PFSK-1 (cell line): ENCODE results near the gene MAP4K4.

ENCODE experiments used
- FOXP2 ChIP-seq: optimal IDR thresholded peaks from 2 replicates; pipeline ENCODE3; 2011; ENCODE audit warnings: borderline replicate concordance, control low read depth, inconsistent platforms; ENCODE audit not compliant: insufficient read depth; ENCODE audit errors: extremely low read length, extremely low read depth
- POLR2AphosphoS5 ChIP-seq: IDR thresholded peaks from 2 replicates; pipeline ENCODE4 v1.6.1; 2012; ENCODE audit warnings: low read depth, mild to moderate bottlenecking, control low read depth, low read length, moderate library complexity
- SIN3A ChIP-seq: IDR thresholded peaks from 2 replicates; pipeline ENCODE4 v1.6.1; 2012; ENCODE audit warnings: mild to moderate bottlenecking, low read length, moderate library complexity, borderline replicate concordance; ENCODE audit not compliant: insufficient read depth
- TAF1 ChIP-seq: IDR thresholded peaks from 2 replicates; pipeline ENCODE4 v1.6.1; 2012; ENCODE audit warnings: low read length, control low read depth, borderline replicate concordance; ENCODE audit not compliant: insufficient read depth
- TF ChIP-seq, protein P1 (sequence below), 2 experiments: IDR thresholded peaks; 2 replicates each; pipeline versions ENCODE4 v1.6.1 to v1.8.0; 2011 to 2012; ENCODE audit warnings: low read depth in 2 of 2, low read length in 2 of 2, control low read depth in 1 of 2, inconsistent platforms in 1 of 2, mild to moderate bottlenecking in 1 of 2, moderate library complexity in 1 of 2; ENCODE audit not compliant: insufficient read depth in 1 of 2

Gene MAP4K4

DNA sequence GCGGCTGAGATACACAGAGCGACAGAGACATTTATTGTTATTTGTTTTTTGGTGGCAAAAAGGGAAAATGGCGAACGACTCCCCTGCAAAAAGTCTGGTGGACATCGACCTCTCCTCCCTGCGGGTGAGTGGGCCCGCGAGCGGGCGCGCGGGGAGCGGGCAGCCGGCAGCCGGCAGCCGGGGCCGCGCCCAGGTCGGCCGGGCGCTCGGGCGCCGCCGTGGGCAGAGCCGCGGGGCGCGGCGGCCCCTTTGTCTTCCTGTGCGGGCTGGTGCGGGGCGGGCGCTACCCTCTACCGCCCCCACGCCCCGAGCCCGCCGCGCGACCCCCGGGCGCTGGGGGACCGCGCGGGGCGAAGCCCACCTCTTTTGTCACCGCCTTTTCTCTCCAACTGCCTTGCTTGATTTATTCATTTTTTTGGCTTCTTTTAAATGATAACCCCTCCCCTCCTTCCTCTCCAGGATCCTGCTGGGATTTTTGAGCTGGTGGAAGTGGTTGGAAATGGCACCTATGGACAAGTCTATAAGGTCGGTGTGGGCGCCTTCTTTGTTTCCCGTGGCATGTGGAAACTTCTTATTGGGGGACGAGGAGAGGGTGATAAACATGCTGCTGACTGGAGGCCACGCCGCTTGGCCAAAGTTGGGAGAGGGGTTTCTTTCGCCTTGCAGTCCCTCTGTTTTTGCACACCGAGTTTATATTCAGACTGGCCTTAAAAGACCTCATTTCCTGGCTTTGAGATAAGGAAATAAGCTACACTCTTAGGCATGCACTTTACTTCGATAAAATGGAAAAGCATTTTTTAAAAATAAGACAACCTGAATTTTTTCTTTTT, 722 bp downstream of the MAP4K4 start:
- no peak for TF ChIP-seq POLR2AphosphoS5
- TF ChIP-seq SIN3A: 0 out of 2 replicates have a peak, but pooled peaks have one; percentile 32

DNA sequence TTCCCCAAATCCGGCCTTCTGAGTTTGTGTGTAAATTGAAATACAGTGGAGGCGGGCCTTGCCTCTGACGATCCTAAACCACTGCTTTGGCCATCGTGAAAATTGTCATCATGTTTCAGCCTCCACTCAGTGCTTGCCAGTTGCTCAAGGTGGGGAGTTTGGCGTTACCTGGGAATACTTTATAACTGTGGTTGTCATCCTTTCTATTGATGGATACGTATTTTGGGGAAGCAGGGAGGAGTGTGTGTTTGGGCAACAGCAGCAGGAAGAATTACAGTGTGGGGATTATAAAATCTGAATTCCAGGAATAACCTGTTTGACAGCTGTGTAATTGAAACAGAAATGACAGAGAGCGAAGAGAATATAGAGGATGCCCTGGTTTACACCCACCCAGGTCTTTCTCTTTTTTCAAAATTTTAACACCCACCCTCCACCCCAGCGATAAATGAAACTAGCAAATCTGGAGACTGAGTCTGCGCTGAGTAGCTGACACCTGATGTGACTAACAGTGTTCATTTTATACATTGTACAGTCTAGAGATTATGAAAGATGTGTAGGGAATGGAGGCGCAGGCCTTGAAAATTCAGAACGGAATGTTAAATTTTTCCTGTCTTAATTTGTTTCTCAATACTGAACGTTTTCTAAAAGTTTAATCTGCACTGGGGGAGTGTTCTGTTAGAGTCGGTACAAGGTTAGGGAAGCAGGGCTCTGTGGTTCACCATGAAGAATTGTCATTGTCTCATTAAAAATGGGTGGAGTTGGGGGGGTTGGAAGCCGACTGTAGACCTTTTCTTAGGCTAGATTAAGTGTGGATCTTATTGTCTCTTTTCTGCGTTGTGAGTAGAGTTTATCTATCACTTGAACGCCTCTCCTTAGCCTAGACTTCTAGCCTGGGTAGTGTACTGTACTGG, 1.6 kb downstream of the MAP4K4 start:
- TF ChIP-seq FOXP2: no peak
- TF ChIP-seq TAF1: no peak
- 0 out of 2 replicates have a peak, but pooled peaks have one; percentile 16 for TF ChIP-seq SIN3A

DNA sequence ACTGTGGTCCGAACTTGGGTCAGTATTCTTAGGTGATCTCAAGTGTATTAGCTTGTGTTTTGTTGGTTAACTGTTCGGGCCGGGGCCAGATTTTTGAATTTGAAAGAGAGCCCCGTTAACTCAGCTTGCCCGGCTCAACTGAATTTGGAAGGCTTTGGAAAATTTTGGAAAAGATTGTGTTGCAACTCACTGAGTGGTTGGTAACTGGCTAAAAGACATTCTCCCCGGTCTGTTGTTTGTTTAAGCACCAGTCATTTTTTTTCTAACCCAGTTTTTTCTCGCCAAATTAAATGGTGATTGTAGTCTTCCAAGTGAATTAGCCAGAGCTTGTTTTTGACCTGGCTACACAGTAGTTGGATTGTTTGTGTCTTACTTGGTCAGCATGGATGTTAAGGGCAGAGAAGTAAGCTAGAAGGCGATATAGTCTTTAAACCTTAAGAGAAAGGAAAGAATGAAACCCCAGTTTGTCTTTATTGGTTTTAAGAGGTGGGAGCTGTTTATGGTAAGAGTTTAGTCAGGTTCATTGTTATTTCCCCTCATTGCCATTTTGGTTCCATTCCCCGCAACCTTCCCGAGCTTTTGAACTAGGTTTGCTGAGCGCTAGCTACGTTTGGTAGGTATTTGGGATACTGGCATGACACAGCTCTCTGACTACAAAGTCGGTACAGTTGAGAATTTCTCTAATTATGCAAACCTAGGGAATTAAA, 2.4 kb downstream of the MAP4K4 start:
- TF ChIP-seq POLR2AphosphoS5 (no peak), SIN3A (peak; percentile 67; the same call in 1 of the 2 replicates), TAF1 (no peak), FOXP2 (no peak)
- TF ChIP-seq, protein P1, sequence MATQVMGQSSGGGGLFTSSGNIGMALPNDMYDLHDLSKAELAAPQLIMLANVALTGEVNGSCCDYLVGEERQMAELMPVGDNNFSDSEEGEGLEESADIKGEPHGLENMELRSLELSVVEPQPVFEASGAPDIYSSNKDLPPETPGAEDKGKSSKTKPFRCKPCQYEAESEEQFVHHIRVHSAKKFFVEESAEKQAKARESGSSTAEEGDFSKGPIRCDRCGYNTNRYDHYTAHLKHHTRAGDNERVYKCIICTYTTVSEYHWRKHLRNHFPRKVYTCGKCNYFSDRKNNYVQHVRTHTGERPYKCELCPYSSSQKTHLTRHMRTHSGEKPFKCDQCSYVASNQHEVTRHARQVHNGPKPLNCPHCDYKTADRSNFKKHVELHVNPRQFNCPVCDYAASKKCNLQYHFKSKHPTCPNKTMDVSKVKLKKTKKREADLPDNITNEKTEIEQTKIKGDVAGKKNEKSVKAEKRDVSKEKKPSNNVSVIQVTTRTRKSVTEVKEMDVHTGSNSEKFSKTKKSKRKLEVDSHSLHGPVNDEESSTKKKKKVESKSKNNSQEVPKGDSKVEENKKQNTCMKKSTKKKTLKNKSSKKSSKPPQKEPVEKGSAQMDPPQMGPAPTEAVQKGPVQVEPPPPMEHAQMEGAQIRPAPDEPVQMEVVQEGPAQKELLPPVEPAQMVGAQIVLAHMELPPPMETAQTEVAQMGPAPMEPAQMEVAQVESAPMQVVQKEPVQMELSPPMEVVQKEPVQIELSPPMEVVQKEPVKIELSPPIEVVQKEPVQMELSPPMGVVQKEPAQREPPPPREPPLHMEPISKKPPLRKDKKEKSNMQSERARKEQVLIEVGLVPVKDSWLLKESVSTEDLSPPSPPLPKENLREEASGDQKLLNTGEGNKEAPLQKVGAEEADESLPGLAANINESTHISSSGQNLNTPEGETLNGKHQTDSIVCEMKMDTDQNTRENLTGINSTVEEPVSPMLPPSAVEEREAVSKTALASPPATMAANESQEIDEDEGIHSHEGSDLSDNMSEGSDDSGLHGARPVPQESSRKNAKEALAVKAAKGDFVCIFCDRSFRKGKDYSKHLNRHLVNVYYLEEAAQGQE (IDR thresholded peaks at IDR 0.05; ENCODE audit: insufficient read depth in 1 of 2, low read depth in 2 of 2, low read length in 2 of 2): no peak

DNA sequence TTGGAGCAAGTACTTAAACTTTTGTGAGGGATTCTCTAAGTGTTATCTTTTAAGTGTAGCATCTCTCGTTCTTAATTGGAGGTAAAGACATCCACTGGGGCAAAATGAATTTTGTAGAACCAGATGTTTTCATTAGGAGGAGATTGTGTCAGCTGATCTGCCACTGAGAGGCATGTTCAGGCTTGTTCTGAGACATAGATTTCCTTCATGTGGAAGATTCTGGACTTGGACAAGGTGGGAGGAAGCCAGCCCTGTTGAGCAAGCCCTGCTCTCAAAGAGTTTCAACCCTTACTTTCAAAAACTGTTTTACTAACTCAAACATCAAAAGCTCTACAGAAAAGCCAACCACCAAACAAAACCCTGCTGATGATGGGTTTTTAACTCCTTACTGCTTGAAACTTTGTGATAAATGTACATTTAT, 6.5 kb downstream of the MAP4K4 start:
- TF ChIP-seq SIN3A: no peak
- no peak for TF ChIP-seq TAF1
- TF ChIP-seq POLR2AphosphoS5: no peak
- TF ChIP-seq, protein P1 (IDR thresholded peaks at IDR 0.05; ENCODE audit: insufficient read depth in 1 of 2, low read depth in 2 of 2, low read length in 2 of 2): no peak
- TF ChIP-seq FOXP2: no peak

DNA sequence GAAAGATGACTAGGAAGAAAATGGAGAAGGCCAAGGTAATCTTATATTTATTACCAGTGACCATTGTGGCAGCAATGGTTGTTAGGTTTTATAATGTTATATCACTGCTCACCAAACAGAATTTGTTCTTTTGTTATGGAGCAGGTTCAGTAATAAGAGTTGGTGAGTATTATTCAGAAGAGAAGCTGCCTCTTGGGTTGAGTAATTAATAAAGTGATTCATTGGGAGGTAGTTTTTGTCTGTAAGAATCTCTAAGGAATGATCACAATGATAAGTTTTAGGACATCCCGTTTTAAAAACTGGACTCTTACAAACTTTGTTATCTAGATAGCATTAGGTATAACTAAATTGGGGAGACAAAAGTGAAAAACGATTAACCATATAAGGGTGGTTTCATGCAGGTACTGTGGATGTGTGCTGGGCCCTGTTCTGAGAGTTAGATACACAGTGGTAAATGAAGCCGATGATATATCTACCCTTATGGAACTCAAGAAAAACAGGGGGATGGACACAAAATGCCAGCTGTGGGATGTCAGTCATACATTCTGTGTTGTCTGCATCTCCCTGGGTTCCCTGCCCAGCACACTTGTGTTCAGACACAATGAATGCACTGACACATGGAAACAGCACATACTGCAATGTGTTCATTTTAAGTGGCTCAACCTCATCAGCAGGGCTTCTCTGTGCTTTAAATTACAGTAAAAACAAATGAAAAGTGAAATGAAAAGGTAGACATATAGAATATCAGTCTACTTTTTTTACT, 7.5 kb downstream of the MAP4K4 start:
- TF ChIP-seq TAF1 (no peak), FOXP2 (no peak), SIN3A (no peak), POLR2AphosphoS5 (no peak)
- TF ChIP-seq, protein P1 (IDR thresholded peaks at IDR 0.05; ENCODE audit: insufficient read depth in 1 of 2, low read depth in 2 of 2, low read length in 2 of 2): no peak
